ENCODE data around the gene LRRN2. TPM values are rescaled to one million over a fixed set of nuclear protein-coding genes. Genes with fewer than 3 reads are reported as not detected.

The LRRN2 gene
- total and polyA plus RNA-seq, 2 experiments from 2014 or later, result 7.0 to 27.9 TPM

DNA sequence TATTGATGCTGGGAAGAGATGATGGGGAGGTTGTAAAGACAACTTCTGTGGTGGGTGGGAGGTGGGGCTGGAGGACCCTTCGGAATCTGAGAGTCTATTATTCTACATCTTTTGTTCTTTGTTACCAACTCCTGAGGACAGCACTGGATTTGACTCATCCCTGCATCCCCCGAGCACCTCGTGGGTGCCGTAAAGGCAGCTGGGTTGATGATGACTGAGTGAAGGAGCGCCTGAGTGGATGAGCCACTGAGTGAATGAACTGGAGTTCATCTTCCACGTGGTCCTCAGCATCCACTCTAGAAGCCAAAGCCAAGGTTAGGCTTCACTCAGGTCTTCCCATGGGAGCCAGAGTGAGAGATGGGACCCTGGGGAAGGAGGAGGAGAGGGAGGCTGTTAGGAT, 77.6 kb downstream of the LRRN2 start:
- H3K36me3 ChIP-seq (replicated peaks; ENCODE audit: insufficient read depth, low read depth), result no peaks in the 10 kb centered on the region
- no peak overlapping the region for H3K4me3 ChIP-seq
- H3K79me2 ChIP-seq, result no peaks in the 10 kb centered on the region
- no peak overlapping the region for H2AFZ ChIP-seq
- TF ChIP-seq EZH2phosphoT487 (IDR thresholded peaks at IDR 0.05; ENCODE audit: low read depth, severe bottlenecking, unreplicated experiment), result no peak
- TF ChIP-seq EZH2 (IDR thresholded peaks at IDR 0.05; ENCODE audit: borderline replicate concordance), result no peak
- TF ChIP-seq, protein P1, sequence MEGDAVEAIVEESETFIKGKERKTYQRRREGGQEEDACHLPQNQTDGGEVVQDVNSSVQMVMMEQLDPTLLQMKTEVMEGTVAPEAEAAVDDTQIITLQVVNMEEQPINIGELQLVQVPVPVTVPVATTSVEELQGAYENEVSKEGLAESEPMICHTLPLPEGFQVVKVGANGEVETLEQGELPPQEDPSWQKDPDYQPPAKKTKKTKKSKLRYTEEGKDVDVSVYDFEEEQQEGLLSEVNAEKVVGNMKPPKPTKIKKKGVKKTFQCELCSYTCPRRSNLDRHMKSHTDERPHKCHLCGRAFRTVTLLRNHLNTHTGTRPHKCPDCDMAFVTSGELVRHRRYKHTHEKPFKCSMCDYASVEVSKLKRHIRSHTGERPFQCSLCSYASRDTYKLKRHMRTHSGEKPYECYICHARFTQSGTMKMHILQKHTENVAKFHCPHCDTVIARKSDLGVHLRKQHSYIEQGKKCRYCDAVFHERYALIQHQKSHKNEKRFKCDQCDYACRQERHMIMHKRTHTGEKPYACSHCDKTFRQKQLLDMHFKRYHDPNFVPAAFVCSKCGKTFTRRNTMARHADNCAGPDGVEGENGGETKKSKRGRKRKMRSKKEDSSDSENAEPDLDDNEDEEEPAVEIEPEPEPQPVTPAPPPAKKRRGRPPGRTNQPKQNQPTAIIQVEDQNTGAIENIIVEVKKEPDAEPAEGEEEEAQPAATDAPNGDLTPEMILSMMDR (IDR thresholded peaks at IDR 0.05; ENCODE audit: poor library complexity), result no peak
- WGBS (ENCODE audit: low lambda C conversion rate, missing lambda C conversion rate), result 87% methylated on average over 6 of the region's 6 CpGs
- H3K9me2 ChIP-seq (replicated peaks; ENCODE audit: insufficient read depth), result no peaks in the 10 kb centered on the region
- no peak overlapping the region for H3K27ac ChIP-seq
- no peaks in the 10 kb centered on the region for H3K9me3 ChIP-seq (ENCODE audit: low read depth)
- no peaks in the 10 kb centered on the region for H3K4me1 ChIP-seq (ENCODE audit: insufficient read depth)
- no peaks in the 10 kb centered on the region for H4K20me1 ChIP-seq (ENCODE audit: insufficient read depth, poor library complexity, severe bottlenecking)
- DNase-seq (ENCODE audit: low spot score), result no peak
- peaks cover 8% of the 10 kb centered on the region for H3K27me3 ChIP-seq
- H3K4me2 ChIP-seq, result no peak overlapping the region

DNA sequence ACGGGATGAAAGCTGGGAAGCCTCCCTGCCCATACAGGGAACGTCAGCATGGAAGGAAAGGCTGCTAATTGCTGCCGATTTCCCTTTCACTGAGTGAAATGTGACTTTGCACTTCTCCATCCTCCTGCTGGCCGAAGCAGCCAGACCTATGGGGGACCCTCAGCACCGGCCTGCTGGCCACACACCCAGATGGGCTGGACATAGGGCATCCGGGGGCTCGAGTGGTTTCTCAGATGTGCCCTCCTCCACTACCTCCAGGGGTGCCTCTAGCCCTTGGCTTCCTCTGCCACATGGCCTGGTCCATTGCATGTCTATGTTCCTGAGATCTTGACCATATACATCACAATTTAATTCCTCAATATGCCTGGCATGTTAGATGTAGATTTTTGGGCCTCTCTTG, 79.7 kb downstream of the LRRN2 start:
- no peak for DNase-seq (ENCODE audit: low spot score)
- no peaks in the 10 kb centered on the region for H3K9me2 ChIP-seq (replicated peaks; ENCODE audit: insufficient read depth)
- H3K27ac ChIP-seq, result no peak overlapping the region
- H3K79me2 ChIP-seq, result no peaks in the 10 kb centered on the region
- no peaks in the 10 kb centered on the region for H3K36me3 ChIP-seq (replicated peaks; ENCODE audit: insufficient read depth, low read depth)
- H3K4me1 ChIP-seq (ENCODE audit: insufficient read depth), result no peaks in the 10 kb centered on the region
- TF ChIP-seq, protein P1 (IDR thresholded peaks at IDR 0.05; ENCODE audit: poor library complexity), result no peak
- TF ChIP-seq EZH2 (IDR thresholded peaks at IDR 0.05; ENCODE audit: borderline replicate concordance) (no peak), EZH2phosphoT487 (IDR thresholded peaks at IDR 0.05; ENCODE audit: low read depth, severe bottlenecking, unreplicated experiment) (no peak)
- H2AFZ ChIP-seq, result no peak overlapping the region
- H3K9me3 ChIP-seq (ENCODE audit: low read depth), result no peaks in the 10 kb centered on the region
- no peak overlapping the region for H3K4me2 ChIP-seq
- H4K20me1 ChIP-seq (ENCODE audit: insufficient read depth, poor library complexity, severe bottlenecking), result no peaks in the 10 kb centered on the region
- no peak overlapping the region for H3K4me3 ChIP-seq
- H3K27me3 ChIP-seq, result peaks cover 8% of the 10 kb centered on the region
- WGBS (ENCODE audit: low lambda C conversion rate, missing lambda C conversion rate), result 83% methylated on average over 7 of the region's 7 CpGs

DNA sequence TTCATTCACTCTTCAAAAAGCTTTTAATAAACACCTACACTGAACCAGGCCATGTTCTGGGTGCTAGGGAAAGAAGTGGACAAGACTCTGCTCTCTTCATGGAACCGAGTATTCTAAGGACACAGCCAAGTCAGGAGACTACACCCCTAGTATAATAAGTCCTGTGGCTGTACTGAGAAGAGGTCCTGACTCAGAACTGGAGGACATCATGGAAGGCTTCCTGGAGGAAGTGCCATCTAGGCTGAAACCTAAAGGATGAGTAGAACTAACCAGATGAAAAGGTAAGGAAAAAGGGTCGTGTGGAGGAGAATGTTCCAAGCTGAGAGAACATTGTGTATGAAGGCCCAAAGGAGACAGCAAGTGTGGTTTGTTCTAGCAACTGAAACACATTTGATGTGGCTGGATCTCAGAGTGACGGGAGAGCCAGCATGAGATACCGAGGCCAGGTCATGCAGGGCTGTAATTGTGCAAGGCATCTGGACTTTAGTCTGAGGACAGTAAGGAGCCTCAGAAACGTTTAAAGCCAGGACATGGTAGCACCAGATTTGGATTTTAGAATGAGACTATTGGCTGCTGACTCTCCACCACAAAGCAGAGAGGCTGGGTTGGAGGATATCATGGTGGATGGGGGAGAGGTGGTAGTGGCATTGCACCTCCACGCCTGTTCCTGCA, 82.5 kb downstream of the LRRN2 start:
- no peak for DNase-seq (ENCODE audit: low spot score)
- TF ChIP-seq EZH2 (IDR thresholded peaks at IDR 0.05; ENCODE audit: borderline replicate concordance) (no peak), EZH2phosphoT487 (IDR thresholded peaks at IDR 0.05; ENCODE audit: low read depth, severe bottlenecking, unreplicated experiment) (no peak)
- TF ChIP-seq, protein P1 (IDR thresholded peaks at IDR 0.05; ENCODE audit: poor library complexity), result no peak
- WGBS (ENCODE audit: low lambda C conversion rate, missing lambda C conversion rate), result 91% methylated on average over 6 of the region's 6 CpGs
- Histone ChIP-seq H3K4me3 (no peak overlapping the region), H3K4me2 (no peak overlapping the region), H3K36me3 (replicated peaks; ENCODE audit: insufficient read depth, low read depth) (no peaks in the 10 kb centered on the region), H3K9me2 (replicated peaks; ENCODE audit: insufficient read depth) (no peaks in the 10 kb centered on the region), H4K20me1 (ENCODE audit: insufficient read depth, poor library complexity, severe bottlenecking) (no peaks in the 10 kb centered on the region), H3K79me2 (no peaks in the 10 kb centered on the region), H3K4me1 (ENCODE audit: insufficient read depth) (no peaks in the 10 kb centered on the region), H3K9me3 (ENCODE audit: low read depth) (no peaks in the 10 kb centered on the region), H3K27ac (no peak overlapping the region), H2AFZ (no peak overlapping the region), H3K27me3 (peaks cover 2% of the 10 kb centered on the region)
